ENCODE measurements around the gene NPIPA2.
"Not testable (repeated sequence)": the region's sequence is repeated elsewhere in the genome, so short reads cannot be mapped to it uniquely, and the experiment has no call there.

DNA sequence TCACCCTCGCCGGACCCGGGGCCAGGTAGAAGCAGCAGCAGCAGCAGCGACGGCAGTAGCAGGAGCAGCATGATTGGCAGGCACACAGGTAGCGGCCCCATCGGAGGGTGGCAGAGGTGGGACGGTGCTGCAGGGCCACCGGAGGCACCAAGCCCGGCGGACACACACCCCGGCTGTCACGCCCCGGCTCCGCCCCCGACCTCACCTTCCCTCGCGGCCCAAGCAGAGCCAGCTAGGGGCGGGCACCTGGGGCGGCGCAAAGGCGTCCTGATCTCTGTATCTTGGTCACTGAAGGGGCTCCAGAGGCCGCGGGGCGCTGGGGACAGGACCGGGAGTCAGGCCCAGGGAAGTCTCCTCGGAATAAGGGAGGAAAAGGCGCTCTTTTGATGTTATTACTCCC is 48.2 kb upstream of the NPIPA2 start, which contains the start of gene PLA2G10:
- not testable (repeated sequence) for TF ChIP-seq CTCF (IDR thresholded peaks at IDR 0.05; ENCODE audit: insufficient read depth, low read length, poor library complexity, severe bottlenecking); EZH2phosphoT487 (conservative IDR thresholded peaks at IDR 0.05; ENCODE audit: low read length)
